Astrocyte of the cerebellum (primary cell): ENCODE data around the gene COL11A2.

Experiments
- DNase-seq: peaks from one replicate; pipeline ENCODE4 v3.0.0-alpha.2; 2011; ENCODE audit warnings: low read depth
- H3K4me3 ChIP-seq: 2 replicates; pipeline ENCODE4 v1.5.1; 2011; ENCODE audit warnings: mild to moderate bottlenecking, low read depth, low read length, moderate library complexity
- CTCF ChIP-seq: IDR thresholded peaks from 2 replicates; pipeline ENCODE4 v1.5.1; 2012; ENCODE audit warnings: low read length, low read depth, moderate library complexity, mild to moderate bottlenecking; ENCODE audit errors: missing control alignments
- in situ Hi-C: cut with HindIII; loops from 2 replicates; pipeline ENCODE4 v1.10.0; 2017; ENCODE audit warnings: low sequenced_read_pairs

Gene COL11A2

GRCh38 chr6:33166811-33167210, 25.5 kb downstream of the COL11A2 start:
- no peak overlapping the region for H3K4me3 ChIP-seq
- in situ Hi-C loops = no loop called here
- no peak for DNase-seq
- no peak for TF ChIP-seq CTCF

DNA sequence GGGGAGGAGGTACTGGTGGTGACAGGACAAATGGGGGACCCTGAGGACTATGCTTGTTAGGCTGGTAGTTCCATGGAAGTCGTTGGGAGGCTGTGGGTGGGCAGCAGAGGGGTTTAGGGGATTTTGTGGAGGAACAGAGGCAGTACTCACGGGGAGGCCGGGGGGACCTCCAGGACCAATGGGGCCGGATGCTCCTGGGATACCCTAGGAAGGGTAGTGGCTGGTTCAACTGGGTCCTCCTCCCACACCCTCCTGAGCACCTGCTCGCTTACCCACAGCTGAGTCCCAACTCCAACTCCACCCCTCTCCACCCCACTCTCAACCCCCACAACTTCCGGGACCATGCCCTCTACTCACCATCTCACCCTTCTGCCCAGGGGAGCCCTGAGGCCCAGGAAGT, 25.9 kb downstream of the COL11A2 start:
- TF ChIP-seq CTCF = no peak
- H3K4me3 ChIP-seq = no peak overlapping the region
- no peak for DNase-seq
- in situ Hi-C loops = no loop called here

DNA sequence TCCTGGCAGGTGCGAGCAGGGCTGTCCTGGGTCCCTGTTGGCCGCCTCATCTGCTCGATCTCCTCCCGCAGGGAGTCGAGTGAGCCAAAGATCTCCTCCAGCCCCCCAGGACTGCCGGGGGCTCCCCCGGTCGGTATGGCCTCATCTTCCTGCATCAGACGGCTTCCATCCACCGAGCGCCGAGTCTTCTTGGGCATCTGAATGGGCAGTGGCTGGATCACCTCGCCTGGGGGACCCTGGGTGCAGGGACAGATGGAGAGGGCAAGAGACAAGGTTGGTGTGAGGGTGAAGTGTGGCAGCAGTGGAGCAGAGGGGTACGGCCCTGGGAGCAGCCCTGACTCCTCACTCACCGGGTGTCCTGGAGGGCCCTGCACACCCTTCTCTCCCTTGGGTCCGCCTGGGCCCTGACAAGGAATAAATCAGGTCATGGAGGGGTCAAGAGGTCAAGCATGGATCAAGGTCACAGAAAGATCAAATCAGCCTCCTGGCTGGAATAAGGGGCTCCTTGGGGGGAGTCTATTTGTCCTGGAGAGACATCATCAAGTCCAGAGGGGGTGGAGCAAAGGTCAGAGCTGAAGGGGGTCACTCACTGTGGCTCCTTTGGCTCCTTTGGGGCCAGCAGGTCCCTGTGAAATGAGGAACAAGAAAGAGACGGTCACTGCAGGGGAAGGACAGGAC, 26.5 kb downstream of the COL11A2 start:
- no peak for TF ChIP-seq CTCF
- in situ Hi-C loops = no loop called here
- DNase-seq = no peak
- H3K4me3 ChIP-seq = no peak overlapping the region

- H3K4me3 ChIP-seq = no peak overlapping the region
- no peak for TF ChIP-seq CTCF
- in situ Hi-C loops = no loop called here
- DNase-seq = no peak
Measured at GRCh38 chr6:33164665-33165373, 27.4 kb downstream of the COL11A2 start.

DNA sequence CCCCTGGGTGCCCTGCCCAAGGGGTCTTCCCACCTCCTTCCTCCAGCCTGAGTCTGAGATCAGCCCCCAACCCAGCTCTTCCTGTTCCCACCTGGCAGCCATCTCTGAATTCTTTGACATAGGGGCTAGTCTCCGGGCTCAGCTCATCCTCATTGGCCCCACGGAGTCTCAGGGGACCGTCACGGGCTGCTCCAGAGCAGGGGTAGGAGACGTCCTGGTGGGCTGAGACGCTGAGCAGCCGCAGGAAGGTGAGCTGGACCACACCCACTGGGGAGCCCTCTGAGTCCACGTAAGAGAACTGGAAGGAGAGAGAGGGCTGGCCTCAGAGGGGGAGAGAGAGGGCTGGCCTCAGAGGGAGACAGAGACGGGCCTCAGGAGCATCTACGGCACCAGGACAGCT, 28.1 kb downstream of the COL11A2 start:
- TF ChIP-seq CTCF = no peak
- in situ Hi-C loops = no loop called here
- DNase-seq = no peak
- no peak overlapping the region for H3K4me3 ChIP-seq

DNA sequence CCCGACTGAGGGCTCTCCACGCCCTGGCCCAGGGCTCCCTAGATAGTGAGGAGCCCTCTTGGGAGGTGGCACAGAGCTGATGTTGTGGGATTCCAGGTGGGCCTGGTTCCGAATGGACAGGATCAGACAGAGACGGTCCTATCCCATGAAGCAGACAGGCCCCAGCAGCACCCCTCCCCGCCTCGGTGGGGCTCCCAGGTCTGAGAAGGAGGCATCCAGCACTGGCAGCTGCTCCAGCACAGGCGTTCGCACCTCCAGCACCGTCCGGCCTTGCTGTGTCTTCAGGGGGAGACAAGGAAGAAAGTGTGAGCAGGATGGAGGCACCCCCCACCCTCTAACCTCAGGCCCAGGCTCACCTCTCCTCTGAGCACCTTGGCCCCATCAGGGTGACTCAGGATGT, 28.7 kb downstream of the COL11A2 start:
- no peak for DNase-seq

More for the DNA sequence above, 28.7 kb downstream of the COL11A2 start:
- in situ Hi-C loops = no loop called here
- no peak overlapping the region for H3K4me3 ChIP-seq
- no peak for TF ChIP-seq CTCF
